Body of pancreas (tissue), 4 donors: ENCODE data around the gene PTPRN. TPM values are rescaled to one million over a fixed set of nuclear protein-coding genes. Genes with fewer than 3 reads are reported as not detected.
"Not testable (repeated sequence)": the region's sequence is repeated elsewhere in the genome, so short reads cannot be mapped to it uniquely, and the experiment has no call there.

Experiments
- ATAC-seq: fragments of 150-250 bp; one replicate; pipeline ENCODE4 v1.9.1; 2016
- DNase-seq, 4 donors: peaks; one replicate each; pipeline ENCODE4 v3.0.0-alpha.2; 2019
- H3K27ac ChIP-seq, 4 donors: fragments of 200-600 bp; sonication (generic); 1 replicate in 3 of 4; 2 replicates in 1 of 4; pipeline versions ENCODE4 v1.5.1 to v1.6.1; 2016 to 2019; ENCODE audit warnings: mild to moderate bottlenecking in 1 of 4, mixed read lengths in 1 of 4, moderate library complexity in 1 of 4
- H3K27me3 ChIP-seq, 2 donors: fragments of 200-600 bp; sonication (generic); one replicate each; pipeline ENCODE4 v1.6.0; 2016; ENCODE audit warnings: mild to moderate bottlenecking in 1 of 2
- H3K36me3 ChIP-seq, 2 donors: fragments of 200-600 bp; sonication (generic); replicated peaks in 1 of 2; 2 replicates each; pipeline ENCODE4 v1.5.1; 2016; ENCODE audit warnings: low read depth in 2 of 2; ENCODE audit not compliant: insufficient read depth in 1 of 2
- H3K4me1 ChIP-seq: fragments of 200-600 bp; sonication (generic); one replicate; pipeline ENCODE4 v1.6.0; 2016
- H3K4me3 ChIP-seq, 2 donors: fragments of 200-600 bp; sonication (generic); 1 replicate in 1 of 2; 2 replicates in 1 of 2; pipeline ENCODE4 v1.5.1; 2016 to 2019
- H3K9me3 ChIP-seq, 3 donors: fragments of 200-600 bp; sonication (generic); 1 replicate in 2 of 3; 2 replicates in 1 of 3; pipeline ENCODE4 v1.5.1; 2016
- POLR2A ChIP-seq, 3 donors: fragments of 450-650 bp; IDR thresholded peaks; one replicate each; pipeline ENCODE4 v1.6.1; 2016; ENCODE audit warnings: antibody characterized with exemption in 3 of 3, mild to moderate bottlenecking in 2 of 3
- WGBS, 2 donors: methylation state at CpG; one replicate each; pipeline ENCODE4 v1.1.5; 2017; 5-methylcytosine and 5-hydroxymethylcytosine counted together
- intact Hi-C: fragments of 100-400 bp; cut with DNase I; formaldehyde crosslinking; loops from one replicate; pipeline ENCODE4 v1.15.1; 2023
- total RNA-seq, 2 donors: library from RNA; depleted of rRNA; stranded (reverse); fragments of >200 nt; gene quantifications; one replicate each; pipeline ENCODE4 v1.1.0, GENCODE V29; 2016
- TF ChIP-seq, protein P1 (sequence below), 7 experiments: fragments of 450-650 bp in 4 of 7; fragments of 200-600 bp in 3 of 7; sonication (generic) in 3 of 7; IDR thresholded peaks; one replicate each; pipeline ENCODE4 v1.5.1; 2016 to 2019; ENCODE audit warnings: antibody characterized with exemption in 7 of 7

PTPRN gene
- total RNA-seq, 2 donors from 2014 or later = 18.7 to 19.8 TPM

- no peaks in the 10 kb centered on the region for H3K27me3 ChIP-seq
- no peaks in the 10 kb centered on the region for H3K4me1 ChIP-seq
- peaks cover 0 to 13% of the 10 kb centered on the region in 2 donors for H3K36me3 ChIP-seq
- intact Hi-C loops = loop anchor here (5.0 kb wide), 1 partner anchor 115 kb away; the partner anchor contains the start of gene SLC23A3
- 68 to 79% methylated on average over 8 to 10 of the region's 10 CpGs for WGBS, 2 donors
- DNase-seq (no peak), ATAC-seq (no peak)
- H3K9me3 ChIP-seq = no peaks in the 10 kb centered on the region
- no peak overlapping the region for H3K27ac ChIP-seq
- no peak overlapping the region for H3K4me3 ChIP-seq
- TF ChIP-seq, protein P1, sequence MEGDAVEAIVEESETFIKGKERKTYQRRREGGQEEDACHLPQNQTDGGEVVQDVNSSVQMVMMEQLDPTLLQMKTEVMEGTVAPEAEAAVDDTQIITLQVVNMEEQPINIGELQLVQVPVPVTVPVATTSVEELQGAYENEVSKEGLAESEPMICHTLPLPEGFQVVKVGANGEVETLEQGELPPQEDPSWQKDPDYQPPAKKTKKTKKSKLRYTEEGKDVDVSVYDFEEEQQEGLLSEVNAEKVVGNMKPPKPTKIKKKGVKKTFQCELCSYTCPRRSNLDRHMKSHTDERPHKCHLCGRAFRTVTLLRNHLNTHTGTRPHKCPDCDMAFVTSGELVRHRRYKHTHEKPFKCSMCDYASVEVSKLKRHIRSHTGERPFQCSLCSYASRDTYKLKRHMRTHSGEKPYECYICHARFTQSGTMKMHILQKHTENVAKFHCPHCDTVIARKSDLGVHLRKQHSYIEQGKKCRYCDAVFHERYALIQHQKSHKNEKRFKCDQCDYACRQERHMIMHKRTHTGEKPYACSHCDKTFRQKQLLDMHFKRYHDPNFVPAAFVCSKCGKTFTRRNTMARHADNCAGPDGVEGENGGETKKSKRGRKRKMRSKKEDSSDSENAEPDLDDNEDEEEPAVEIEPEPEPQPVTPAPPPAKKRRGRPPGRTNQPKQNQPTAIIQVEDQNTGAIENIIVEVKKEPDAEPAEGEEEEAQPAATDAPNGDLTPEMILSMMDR (IDR thresholded peaks at IDR 0.05) = no peak
- no peak for TF ChIP-seq POLR2A (IDR thresholded peaks at IDR 0.05)
Observed at GRCh38 chr2:219287580-219288265, 21.5 kb downstream of the PTPRN start.

DNA sequence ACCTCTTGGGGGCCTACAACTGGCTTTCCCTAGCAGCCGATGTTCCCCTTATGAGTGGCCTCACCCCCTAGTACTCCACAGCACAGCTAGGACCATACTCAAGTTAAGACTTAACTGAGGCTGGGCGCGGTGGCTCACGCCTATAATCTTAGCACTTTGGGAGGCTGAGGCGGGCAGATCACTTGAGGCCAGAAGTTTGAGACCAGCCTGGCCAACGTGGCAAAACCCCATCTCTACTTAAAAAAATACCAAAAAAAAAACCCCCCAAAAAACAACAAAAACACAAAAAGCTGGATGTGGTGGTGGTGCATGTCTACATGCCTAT is 22.1 kb downstream of the PTPRN start:
- not testable (repeated sequence) for DNase-seq, H3K4me3 ChIP-seq, H3K4me1 ChIP-seq, H3K27ac ChIP-seq, ATAC-seq, H3K9me3 ChIP-seq, H3K27me3 ChIP-seq
- intact Hi-C loops = loop anchor here (5.0 kb wide), 1 partner anchor 115 kb away; the partner anchor contains the start of gene SLC23A3
- WGBS, 2 donors = 81 to 89% methylated on average over 6 of the region's 6 CpGs
- H3K36me3 ChIP-seq = peaks cover 0 to 17% of the 10 kb centered on the region in 2 donors

GRCh38 chr2:219286436-219287115 is 22.6 kb downstream of the PTPRN start:
- H3K27me3 ChIP-seq = no peaks in the 10 kb centered on the region
- no peak overlapping the region for H3K27ac ChIP-seq
- 72 to 85% methylated on average over 7 to 12 of the region's 12 CpGs for WGBS, 2 donors
- H3K4me3 ChIP-seq = no peak overlapping the region
- ATAC-seq (no peak), DNase-seq (peak in 1 of 4 donors; percentile 13)
- H3K9me3 ChIP-seq = no peaks in the 10 kb centered on the region
- H3K4me1 ChIP-seq = peaks cover under 1% of the 10 kb centered on the region
- TF ChIP-seq, protein P1 (IDR thresholded peaks at IDR 0.05) = no peak
- no peak for TF ChIP-seq POLR2A (IDR thresholded peaks at IDR 0.05)
- H3K36me3 ChIP-seq = peaks cover 0 to 21% of the 10 kb centered on the region in 2 donors
- intact Hi-C loops = loop anchor here (5.0 kb wide), 1 partner anchor 114 kb away; the partner anchor contains the start of gene SLC23A3

DNA sequence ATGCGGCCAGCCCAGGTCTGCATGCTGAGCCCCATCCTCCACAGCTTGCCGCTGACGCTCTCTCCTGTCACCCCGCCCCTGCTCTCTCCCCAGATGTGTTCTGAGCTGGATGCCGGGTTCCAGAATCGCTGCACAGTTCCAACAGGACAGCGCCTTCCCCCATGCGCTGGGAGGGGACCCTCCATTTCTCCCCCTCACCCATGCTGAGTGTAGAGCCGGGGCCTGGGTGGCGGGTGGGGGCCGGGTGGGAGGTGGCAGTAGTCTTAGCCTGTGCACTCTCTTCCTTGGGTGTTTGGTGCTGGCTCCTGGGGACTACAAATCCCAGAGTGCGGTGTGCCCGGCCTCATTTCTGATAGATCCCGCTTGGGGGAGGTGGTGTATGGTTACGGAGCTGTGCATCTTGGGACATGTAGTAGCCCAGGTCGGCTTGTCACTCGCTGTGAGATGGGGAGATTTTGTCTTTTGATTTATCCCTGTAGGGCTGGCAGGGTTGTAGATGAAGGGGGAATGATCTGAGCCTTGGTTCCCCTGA is 23.2 kb downstream of the PTPRN start:
- Histone ChIP-seq H3K9me3 (no peaks in the 10 kb centered on the region), H3K4me3 (no peak overlapping the region), H3K36me3 (peaks cover 0 to 21% of the 10 kb centered on the region in 2 donors), H3K27me3 (no peaks in the 10 kb centered on the region), H3K4me1 (peaks cover 7% of the 10 kb centered on the region), H3K27ac (no peak overlapping the region)
- no peak for ATAC-seq
- DNase-seq = peak in 1 of 4 donors; percentile 16
- WGBS, 2 donors = 81 to 90% methylated on average over 2 to 16 of the region's 17 CpGs
- no peak for TF ChIP-seq POLR2A (IDR thresholded peaks at IDR 0.05)
- TF ChIP-seq, protein P1 (IDR thresholded peaks at IDR 0.05) = no peak
- intact Hi-C loops = loop anchor here (5.0 kb wide), 1 partner anchor 114 kb away; the partner anchor contains the start of gene SLC23A3

GRCh38 chr2:219285373-219285735 is 23.8 kb downstream of the PTPRN start:
- 84 to 93% methylated on average over 12 of the region's 12 CpGs for WGBS, 2 donors
- no peak for TF ChIP-seq POLR2A (IDR thresholded peaks at IDR 0.05)
- Histone ChIP-seq H3K27ac (no peak overlapping the region), H3K4me3 (no peak overlapping the region), H3K4me1 (peaks cover 13% of the 10 kb centered on the region), H3K9me3 (no peaks in the 10 kb centered on the region), H3K27me3 (no peaks in the 10 kb centered on the region), H3K36me3 (peaks cover 0 to 21% of the 10 kb centered on the region in 2 donors)
- intact Hi-C loops = loop anchor here (5.0 kb wide), 1 partner anchor 113 kb away; the partner anchor contains the start of gene SLC23A3
- ATAC-seq = no peak
- DNase-seq = no peak
